ENCODE results near the gene CCDC17. TPM values are rescaled to one million over a fixed set of nuclear protein-coding genes. Genes with fewer than 3 reads are reported as not detected.

The CCDC17 gene
- total RNA-seq, 2 donors from 2014 or later: 2.5 to 5.1 TPM

DNA sequence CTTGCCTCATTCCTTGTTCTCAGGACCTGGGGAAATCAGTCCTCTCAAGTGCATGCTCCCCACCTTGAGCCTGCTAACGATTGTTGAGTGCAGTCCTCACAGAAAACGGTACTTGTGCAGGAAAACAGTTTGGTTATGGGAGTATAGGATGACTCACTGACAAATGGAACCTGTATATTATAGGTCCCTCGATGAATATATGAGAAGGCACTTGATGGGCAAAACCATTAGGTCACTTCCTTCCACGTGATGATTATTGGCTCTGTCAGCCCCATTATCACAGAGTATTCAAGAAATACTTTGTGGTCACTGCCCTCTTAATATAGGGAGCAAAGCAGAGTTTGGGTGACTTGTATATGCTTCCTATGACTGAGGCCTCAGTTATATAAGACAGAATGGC lies 6.2 kb downstream of the CCDC17 start:
- H3K9ac ChIP-seq (ENCODE audit: extremely low read depth, low read length, poor library complexity, severe bottlenecking): no peak overlapping the region
- Mint-ChIP-seq H3K27me3 (ENCODE audit: insufficient read depth) (no peaks in the 10 kb centered on the region), H3K27ac (no peak overlapping the region), H3K4me3 (no peak overlapping the region), H3K9me3 (no peaks in the 10 kb centered on the region), H3K4me1 (no peaks in the 10 kb centered on the region), H3K36me3 (ENCODE audit: low read depth) (peaks cover 62% of the 10 kb centered on the region)
- no peak for DNase-seq
- no peaks in the 10 kb centered on the region for H3K27me3 ChIP-seq (ENCODE audit: control insufficient read depth, insufficient read depth, low read length, poor library complexity, severe bottlenecking)
- no peaks in the 10 kb centered on the region for H3K9me3 ChIP-seq (ENCODE audit: control insufficient read depth, low read length)
- TF ChIP-seq, protein P1, sequence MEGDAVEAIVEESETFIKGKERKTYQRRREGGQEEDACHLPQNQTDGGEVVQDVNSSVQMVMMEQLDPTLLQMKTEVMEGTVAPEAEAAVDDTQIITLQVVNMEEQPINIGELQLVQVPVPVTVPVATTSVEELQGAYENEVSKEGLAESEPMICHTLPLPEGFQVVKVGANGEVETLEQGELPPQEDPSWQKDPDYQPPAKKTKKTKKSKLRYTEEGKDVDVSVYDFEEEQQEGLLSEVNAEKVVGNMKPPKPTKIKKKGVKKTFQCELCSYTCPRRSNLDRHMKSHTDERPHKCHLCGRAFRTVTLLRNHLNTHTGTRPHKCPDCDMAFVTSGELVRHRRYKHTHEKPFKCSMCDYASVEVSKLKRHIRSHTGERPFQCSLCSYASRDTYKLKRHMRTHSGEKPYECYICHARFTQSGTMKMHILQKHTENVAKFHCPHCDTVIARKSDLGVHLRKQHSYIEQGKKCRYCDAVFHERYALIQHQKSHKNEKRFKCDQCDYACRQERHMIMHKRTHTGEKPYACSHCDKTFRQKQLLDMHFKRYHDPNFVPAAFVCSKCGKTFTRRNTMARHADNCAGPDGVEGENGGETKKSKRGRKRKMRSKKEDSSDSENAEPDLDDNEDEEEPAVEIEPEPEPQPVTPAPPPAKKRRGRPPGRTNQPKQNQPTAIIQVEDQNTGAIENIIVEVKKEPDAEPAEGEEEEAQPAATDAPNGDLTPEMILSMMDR (conservative IDR thresholded peaks at IDR 0.05): no peak
- H3K36me3 ChIP-seq (ENCODE audit: control insufficient read depth, insufficient read depth, low read length): peaks cover 75% of the 10 kb centered on the region
- no peak overlapping the region for H3K4me3 ChIP-seq (ENCODE audit: low read length)
- no peaks in the 10 kb centered on the region for H3K4me1 ChIP-seq (ENCODE audit: control insufficient read depth, insufficient read depth, low read length)
- 89 to 91% methylated on average over 2 to 4 of the region's 4 CpGs for WGBS, 2 experiments (ENCODE audit: insufficient coverage in 1 of 2, insufficient read length in 1 of 2)
- H3K27ac ChIP-seq (ENCODE audit: low read depth, low read length): peak overlapping the region; percentile 3

- peaks cover 92% of the 10 kb centered on the region for H3K36me3 ChIP-seq (ENCODE audit: control insufficient read depth, insufficient read depth, low read length)
- DNase-seq: peak; percentile 11
- Mint-ChIP-seq H3K4me3 (no peak overlapping the region), H3K36me3 (ENCODE audit: low read depth) (peaks cover 69% of the 10 kb centered on the region), H3K27ac (no peak overlapping the region), H3K27me3 (ENCODE audit: insufficient read depth) (no peaks in the 10 kb centered on the region), H3K4me1 (no peaks in the 10 kb centered on the region), H3K9me3 (no peaks in the 10 kb centered on the region)
- no peak overlapping the region for H3K27ac ChIP-seq (ENCODE audit: low read depth, low read length)
- TF ChIP-seq, protein P1 (conservative IDR thresholded peaks at IDR 0.05): no peak
- no peaks in the 10 kb centered on the region for H3K27me3 ChIP-seq (ENCODE audit: control insufficient read depth, insufficient read depth, low read length, poor library complexity, severe bottlenecking)
- H3K4me1 ChIP-seq (ENCODE audit: control insufficient read depth, insufficient read depth, low read length): no peaks in the 10 kb centered on the region
- H3K4me3 ChIP-seq (ENCODE audit: low read length): no peak overlapping the region
- WGBS, 2 experiments (ENCODE audit: insufficient coverage in 1 of 2, insufficient read length in 1 of 2): 88% methylated on average over 1 of the region's 1 CpG; no CpG with 5 or more reads in 1 of the 2 experiments
- no peaks in the 10 kb centered on the region for H3K9me3 ChIP-seq (ENCODE audit: control insufficient read depth, low read length)
- H3K9ac ChIP-seq (ENCODE audit: extremely low read depth, low read length, poor library complexity, severe bottlenecking): no peak overlapping the region
Measured at GRCh38 chr1:45615885-45616284, 8.0 kb downstream of the CCDC17 start.

DNA sequence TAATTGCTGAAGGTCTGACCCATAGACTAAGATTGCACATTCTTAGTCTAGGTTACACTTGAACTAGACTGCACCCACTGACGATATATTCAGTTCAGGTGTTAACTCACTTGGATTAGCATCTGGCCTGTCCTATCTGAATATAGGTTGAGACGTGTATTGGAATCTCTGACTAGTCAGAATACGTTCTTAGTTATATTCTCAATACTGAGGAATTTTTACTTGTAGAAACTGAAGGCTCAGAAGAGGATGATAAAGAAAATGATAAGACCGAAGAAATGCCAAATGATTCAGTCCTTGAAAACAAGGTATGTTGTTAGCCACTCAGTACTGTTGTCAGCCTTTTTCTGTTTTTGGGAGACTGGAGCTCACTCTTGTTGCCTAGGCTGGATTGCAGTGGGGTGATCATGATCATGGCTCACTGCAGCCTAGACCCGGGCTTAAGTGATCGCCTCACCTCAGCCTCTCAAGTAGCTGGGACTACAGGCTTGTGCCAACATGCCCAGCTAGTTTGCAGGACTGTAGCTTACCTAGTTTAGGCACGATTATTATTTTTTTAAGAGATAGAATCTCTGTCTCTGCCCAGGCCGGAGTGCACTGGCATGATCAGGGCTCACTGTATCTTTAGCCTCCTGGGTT lies 10.8 kb downstream of the CCDC17 start:
- H3K27me3 Mint-ChIP-seq (ENCODE audit: insufficient read depth): no peaks in the 10 kb centered on the region
- Histone ChIP-seq H3K9me3 (ENCODE audit: control insufficient read depth, low read length) (no peaks in the 10 kb centered on the region), H3K4me3 (ENCODE audit: low read length) (no peak overlapping the region), H3K27ac (ENCODE audit: low read depth, low read length) (no peak overlapping the region), H3K27me3 (ENCODE audit: control insufficient read depth, insufficient read depth, low read length, poor library complexity, severe bottlenecking) (no peaks in the 10 kb centered on the region), H3K9ac (ENCODE audit: extremely low read depth, low read length, poor library complexity, severe bottlenecking) (no peak overlapping the region), H3K4me1 (ENCODE audit: control insufficient read depth, insufficient read depth, low read length) (no peaks in the 10 kb centered on the region), H3K36me3 (ENCODE audit: control insufficient read depth, insufficient read depth, low read length) (peaks cover 99% of the 10 kb centered on the region)
- H3K4me1 Mint-ChIP-seq: no peaks in the 10 kb centered on the region
- no peaks in the 10 kb centered on the region for H3K9me3 Mint-ChIP-seq
- H3K4me3 Mint-ChIP-seq: no peak overlapping the region
- no peak for DNase-seq
- H3K36me3 Mint-ChIP-seq (ENCODE audit: low read depth): peaks cover 85% of the 10 kb centered on the region
- 92 to 94% methylated on average over 8 of the region's 8 CpGs for WGBS, 2 experiments (ENCODE audit: insufficient coverage in 1 of 2, insufficient read length in 1 of 2)
- TF ChIP-seq, protein P1 (conservative IDR thresholded peaks at IDR 0.05): no peak
- no peak overlapping the region for H3K27ac Mint-ChIP-seq
